Omental fat pad (tissue), 4 donors: ENCODE measurements around the gene MAPK12. TPM values are rescaled to one million over a fixed set of nuclear protein-coding genes. Genes with fewer than 3 reads are reported as not detected.

Experiments
- ATAC-seq: fragments of 150-250 bp; one replicate; pipeline ENCODE4 v1.9.1; 2016; ENCODE audit warnings: mild to moderate bottlenecking, moderate library complexity; ENCODE audit not compliant: low FRiP score
- DNase-seq: peaks from one replicate; pipeline ENCODE4 v3.0.0-alpha.2; 2019; ENCODE audit warnings: low spot score
- total RNA-seq, 4 donors: library from RNA; depleted of rRNA; stranded (reverse); fragments of >200 nt; gene quantifications; one replicate each; pipeline ENCODE4 v1.1.0, GENCODE V29; 2016
- TF ChIP-seq, protein P1 (sequence below), 3 donors: fragments of 450-650 bp; IDR thresholded peaks; one replicate each; pipeline ENCODE4 v1.5.1; 2016 to 2017; ENCODE audit warnings: antibody characterized with exemption in 3 of 3, mild to moderate bottlenecking in 3 of 3, moderate library complexity in 2 of 3

The MAPK12 gene
- total RNA-seq, 4 donors from 2014 or later: 7.9 to 31.1 (median 17.8) TPM

DNA sequence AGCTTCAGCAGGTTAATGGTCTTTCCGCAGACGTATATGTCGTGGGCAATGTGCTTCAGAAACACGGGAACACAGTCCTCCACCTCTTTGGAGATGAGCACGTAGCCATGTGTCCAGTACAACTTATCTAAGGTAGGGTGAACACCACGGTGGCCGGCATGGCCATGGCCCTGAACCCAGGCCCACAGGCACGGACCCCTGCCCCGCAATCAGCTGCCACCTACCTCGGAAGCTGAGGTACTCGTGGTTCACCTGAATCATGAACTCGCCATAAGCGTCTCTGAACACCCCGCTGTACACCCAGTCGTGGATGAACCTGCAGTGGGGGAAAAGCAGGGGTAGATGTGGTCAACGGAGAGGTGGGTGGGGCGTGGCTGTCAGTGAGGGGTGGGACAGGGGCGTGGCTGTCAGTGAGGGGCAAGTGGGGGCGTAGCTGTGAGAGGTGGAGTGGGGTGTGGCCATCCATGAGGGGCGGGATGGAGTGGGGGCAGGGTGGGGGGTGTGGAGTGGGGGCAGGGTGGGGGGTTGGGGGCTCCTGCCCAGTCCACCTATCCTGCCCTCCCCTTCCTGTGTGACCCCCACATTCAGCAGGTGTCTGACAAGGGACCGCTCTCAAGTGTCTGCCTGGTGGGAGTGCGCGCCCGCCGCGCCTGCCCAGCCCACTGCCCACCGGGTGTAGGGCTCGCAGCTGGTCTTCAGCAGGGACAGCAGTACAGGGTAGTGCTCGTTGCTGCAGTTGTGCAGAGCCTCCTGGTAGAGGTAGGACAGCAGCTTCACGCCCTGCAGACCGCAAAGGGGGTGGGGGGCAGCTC lies 35.2 kb downstream of the MAPK12 start:
- TF ChIP-seq, protein P1, sequence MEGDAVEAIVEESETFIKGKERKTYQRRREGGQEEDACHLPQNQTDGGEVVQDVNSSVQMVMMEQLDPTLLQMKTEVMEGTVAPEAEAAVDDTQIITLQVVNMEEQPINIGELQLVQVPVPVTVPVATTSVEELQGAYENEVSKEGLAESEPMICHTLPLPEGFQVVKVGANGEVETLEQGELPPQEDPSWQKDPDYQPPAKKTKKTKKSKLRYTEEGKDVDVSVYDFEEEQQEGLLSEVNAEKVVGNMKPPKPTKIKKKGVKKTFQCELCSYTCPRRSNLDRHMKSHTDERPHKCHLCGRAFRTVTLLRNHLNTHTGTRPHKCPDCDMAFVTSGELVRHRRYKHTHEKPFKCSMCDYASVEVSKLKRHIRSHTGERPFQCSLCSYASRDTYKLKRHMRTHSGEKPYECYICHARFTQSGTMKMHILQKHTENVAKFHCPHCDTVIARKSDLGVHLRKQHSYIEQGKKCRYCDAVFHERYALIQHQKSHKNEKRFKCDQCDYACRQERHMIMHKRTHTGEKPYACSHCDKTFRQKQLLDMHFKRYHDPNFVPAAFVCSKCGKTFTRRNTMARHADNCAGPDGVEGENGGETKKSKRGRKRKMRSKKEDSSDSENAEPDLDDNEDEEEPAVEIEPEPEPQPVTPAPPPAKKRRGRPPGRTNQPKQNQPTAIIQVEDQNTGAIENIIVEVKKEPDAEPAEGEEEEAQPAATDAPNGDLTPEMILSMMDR (IDR thresholded peaks at IDR 0.05): no peak
- DNase-seq (no peak), ATAC-seq (no peak)

DNA sequence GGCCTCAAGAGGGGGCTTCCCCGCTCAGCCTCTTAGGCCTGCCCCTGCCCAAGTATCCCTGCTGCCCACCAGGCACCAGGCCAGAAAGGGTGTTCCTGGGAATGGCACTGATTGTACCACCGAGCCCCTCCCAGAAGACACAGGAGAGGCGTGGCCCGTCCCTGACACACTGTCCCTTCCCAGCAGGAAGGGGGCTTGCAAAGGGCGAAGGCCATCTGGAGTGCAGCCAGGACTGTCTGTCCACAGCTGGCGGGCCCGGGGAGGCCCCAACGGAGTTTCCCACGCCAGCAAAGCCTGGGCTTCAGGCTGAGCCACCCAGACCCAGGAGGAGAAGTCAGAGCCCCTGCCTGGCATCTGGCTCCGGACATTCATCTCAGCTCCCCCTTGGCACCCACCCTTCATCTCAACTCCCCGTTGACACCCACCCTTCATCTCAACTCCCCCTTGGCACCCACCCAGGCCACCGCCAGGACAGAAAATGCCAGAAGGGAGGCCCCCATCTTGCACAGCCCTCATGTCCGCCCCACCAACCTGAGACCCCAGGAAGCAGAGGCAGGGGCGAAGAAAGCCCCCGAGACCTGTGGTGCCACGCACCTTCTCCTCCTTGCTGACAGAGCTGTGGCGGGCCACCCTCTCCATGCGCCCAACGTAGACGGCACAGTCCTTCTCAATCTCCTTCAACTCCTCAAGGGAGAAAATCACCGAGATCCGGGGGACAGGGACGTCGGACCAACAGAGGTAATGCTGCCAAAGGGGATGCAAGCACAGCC lies 36.1 kb downstream of the MAPK12 start:
- no peak for ATAC-seq
- TF ChIP-seq, protein P1 (IDR thresholded peaks at IDR 0.05): no peak
- DNase-seq: no peak

- TF ChIP-seq, protein P1 (IDR thresholded peaks at IDR 0.05): no peak
Observed at GRCh38 chr22:50224071-50224470, 37.4 kb downstream of the MAPK12 start.

DNA sequence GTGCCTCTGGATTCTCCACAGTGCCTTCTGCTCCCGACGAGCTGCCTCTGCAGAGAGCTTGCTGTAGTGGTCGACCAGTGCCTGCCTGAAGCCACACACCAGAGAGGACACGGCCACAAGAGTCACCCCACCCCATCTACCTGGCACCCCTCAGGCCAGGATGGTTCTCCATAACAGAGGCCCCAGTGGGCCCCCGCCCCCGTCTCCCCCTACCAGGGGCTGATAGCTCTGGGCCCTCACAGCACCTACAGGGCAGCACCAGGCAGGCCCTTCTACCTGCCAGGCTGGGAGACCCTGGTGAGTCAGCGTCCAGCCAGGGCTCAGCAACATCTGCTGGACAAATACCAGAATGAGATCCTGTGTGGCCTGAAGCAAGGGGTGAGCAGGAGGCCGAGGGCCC lies 39.0 kb downstream of the MAPK12 start:
- DNase-seq: no peak
- TF ChIP-seq, protein P1 (IDR thresholded peaks at IDR 0.05): no peak
- ATAC-seq: no peak

More at GRCh38 chr22:50224071-50224470, 37.4 kb downstream of the MAPK12 start:
- DNase-seq (no peak), ATAC-seq (no peak)

DNA sequence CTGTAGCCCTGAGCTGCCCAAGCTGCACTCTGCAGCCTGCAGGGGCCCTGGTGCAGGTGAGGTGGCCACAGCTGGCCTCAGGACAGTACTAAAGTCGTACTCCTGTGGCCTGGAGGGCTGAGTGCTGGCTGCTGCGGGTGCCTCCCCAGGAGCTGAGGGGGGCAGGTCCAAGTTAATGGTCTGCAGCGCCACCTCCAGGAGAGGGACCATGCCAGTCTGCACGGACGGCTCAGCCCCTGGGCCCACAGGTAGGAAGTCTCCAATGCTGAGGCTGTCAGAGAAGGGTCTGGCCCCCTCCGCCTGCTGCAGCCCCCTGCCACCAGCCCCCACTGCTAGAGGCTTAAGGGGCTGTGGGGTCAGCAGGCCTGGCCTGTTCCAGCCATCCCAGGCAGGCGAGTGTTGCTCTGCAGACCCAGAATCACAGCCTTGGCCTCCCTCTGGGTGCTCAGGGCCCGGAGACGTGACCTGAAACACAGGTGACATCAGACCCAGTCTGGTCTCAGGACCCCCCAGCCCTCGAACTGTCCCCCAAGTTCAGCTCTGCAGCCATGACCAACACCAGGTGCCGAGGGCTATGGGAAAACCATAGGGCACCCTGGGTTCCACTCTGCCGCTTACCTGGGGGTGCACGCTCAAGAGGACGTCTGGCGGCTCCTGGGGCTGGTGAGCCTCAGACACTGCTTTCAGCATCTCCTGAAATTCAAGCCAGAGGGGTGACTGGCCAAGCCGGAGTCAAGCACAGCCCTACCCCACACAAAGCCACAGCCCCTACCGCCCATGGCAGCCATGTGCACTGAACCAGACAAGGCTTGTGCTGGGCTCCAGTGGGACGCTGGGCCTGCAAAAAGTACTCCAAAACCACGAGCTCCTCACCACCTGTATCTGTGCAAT lies 39.8 kb downstream of the MAPK12 start:
- TF ChIP-seq, protein P1 (IDR thresholded peaks at IDR 0.05): no peak
- ATAC-seq: no peak
- no peak for DNase-seq

DNA sequence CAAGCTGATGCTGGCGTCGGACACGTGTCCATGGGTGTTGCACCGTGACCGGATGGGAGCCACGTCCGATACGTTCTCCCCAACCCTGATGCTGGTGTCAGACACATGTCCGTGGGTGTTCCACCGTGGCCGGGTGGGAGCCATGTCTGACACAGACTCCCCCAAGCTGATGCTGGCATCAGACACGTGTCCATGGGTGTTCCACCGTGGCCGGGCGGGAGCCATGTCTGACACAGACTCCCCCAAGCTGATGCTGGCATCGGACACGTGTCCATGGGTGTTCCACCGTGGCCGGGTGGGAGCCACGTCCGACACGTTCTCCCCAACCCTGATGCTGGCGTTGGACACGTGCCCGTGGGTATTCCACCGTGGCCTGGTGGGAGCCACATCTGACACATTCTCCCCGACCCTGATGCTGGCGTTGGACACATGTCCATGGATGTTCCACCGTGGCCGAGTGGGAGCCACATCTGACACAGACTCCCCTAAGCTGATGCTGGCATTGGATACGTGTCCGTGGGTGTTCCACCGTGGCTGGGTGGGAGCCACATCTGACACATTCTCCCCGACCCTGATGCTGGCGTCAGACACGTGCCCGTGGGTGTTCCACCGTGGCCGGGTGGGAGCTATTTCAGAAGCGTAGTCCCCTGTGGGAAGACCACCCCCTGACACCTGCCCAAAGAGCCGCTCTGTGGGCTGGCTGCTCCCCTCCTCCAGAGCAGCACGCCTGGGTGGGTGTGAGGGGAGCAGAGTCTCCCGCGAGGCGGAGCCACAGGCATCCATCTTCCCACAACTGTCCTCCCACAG lies 40.7 kb downstream of the MAPK12 start:
- TF ChIP-seq, protein P1 (IDR thresholded peaks at IDR 0.05): no peak
- DNase-seq (no peak), ATAC-seq (no peak)
